CD1c-positive myeloid dendritic cell (primary cell): ENCODE measurements around the gene TGM3.
A peak's percentile ranks its signal among the peaks of the same experiment; 100 is the strongest.

Experiments used
- DNase-seq: peaks from one replicate; pipeline ENCODE4 v3.0.0-alpha.2; 2016; ENCODE audit errors: extremely low spot score

Gene TGM3

GRCh38 chr20:2338411-2339066 is 42.7 kb downstream of the TGM3 start:
- DNase-seq = peak; percentile 57

- no peak for DNase-seq
Observed at GRCh38 chr20:2340136-2340535, 44.3 kb downstream of the TGM3 start.

GRCh38 chr20:2340823-2341222 is 45.0 kb downstream of the TGM3 start:
- DNase-seq = no peak

GRCh38 chr20:2341336-2341735 is 45.5 kb downstream of the TGM3 start:
- DNase-seq = no peak

- no peak for DNase-seq
Observed at GRCh38 chr20:2342243-2342642, 46.4 kb downstream of the TGM3 start.

- no peak for DNase-seq
Observed at GRCh38 chr20:2346188-2346587, 50.4 kb downstream of the TGM3 start.

GRCh38 chr20:2348336-2348735 is 52.5 kb downstream of the TGM3 start:
- no peak for DNase-seq

- no peak for DNase-seq
Observed at GRCh38 chr20:2349801-2350200, 54.0 kb downstream of the TGM3 start.

- no peak for DNase-seq
Observed at GRCh38 chr20:2350606-2351005, 54.8 kb downstream of the TGM3 start.

- DNase-seq = no peak
Observed at GRCh38 chr20:2353231-2353630, 57.4 kb downstream of the TGM3 start.

GRCh38 chr20:2357114-2357513 is 61.3 kb downstream of the TGM3 start:
- DNase-seq = no peak

GRCh38 chr20:2358006-2358405 is 62.2 kb downstream of the TGM3 start:
- DNase-seq = no peak

GRCh38 chr20:2361035-2361593 is 65.3 kb downstream of the TGM3 start:
- DNase-seq = no peak

- no peak for DNase-seq
Observed at GRCh38 chr20:2363187-2363586, 67.4 kb downstream of the TGM3 start.

GRCh38 chr20:2363587-2363986 is 67.8 kb downstream of the TGM3 start:
- no peak for DNase-seq

- no peak for DNase-seq
Observed at GRCh38 chr20:2364044-2364443, 68.2 kb downstream of the TGM3 start.

GRCh38 chr20:2365091-2365490 is 69.3 kb downstream of the TGM3 start:
- no peak for DNase-seq

GRCh38 chr20:2365666-2366065 is 69.9 kb downstream of the TGM3 start:
- peak; percentile 11 for DNase-seq

GRCh38 chr20:2368621-2369020 is 72.8 kb downstream of the TGM3 start:
- no peak for DNase-seq

- DNase-seq = no peak
Observed at GRCh38 chr20:2373098-2373497, 77.3 kb downstream of the TGM3 start.

GRCh38 chr20:2374346-2375125 is 78.7 kb downstream of the TGM3 start:
- DNase-seq = no peak

GRCh38 chr20:2378893-2379292 is 83.1 kb downstream of the TGM3 start:
- no peak for DNase-seq
